Activated CD8-positive, alpha-beta memory T cell treated with anti-CD3 and anti-CD28 coated beads for 24 hours (primary cell): Measurements from ENCODE around the gene SNX21.
"Not testable (repeated sequence)": the region's sequence is repeated elsewhere in the genome, so short reads cannot be mapped to it uniquely, and the experiment has no call there.

Source experiments
- DNase-seq: peaks from one replicate; pipeline ENCODE4 v3.0.0-alpha.2; 2020

Gene SNX21

DNA sequence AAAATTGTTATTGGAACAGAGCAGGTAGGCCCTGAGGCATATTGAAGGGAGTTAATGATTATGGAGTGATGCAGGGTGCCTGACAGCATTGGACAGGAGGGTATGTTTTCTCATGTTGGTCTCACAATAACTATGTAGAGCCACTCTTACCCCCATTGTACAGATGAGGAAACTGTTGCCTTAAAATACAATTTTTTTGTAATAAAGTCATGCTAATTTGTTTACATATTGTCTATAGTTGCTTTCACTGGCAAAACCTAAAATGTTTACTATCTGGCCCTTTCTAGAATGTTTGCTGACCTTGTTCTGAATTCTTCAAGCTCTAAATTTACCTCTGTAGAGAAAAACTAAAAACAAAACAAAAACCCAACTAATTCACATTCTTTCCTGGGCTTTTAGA lies 17.9 kb downstream of the SNX21 start:
- DNase-seq: no peak

DNA sequence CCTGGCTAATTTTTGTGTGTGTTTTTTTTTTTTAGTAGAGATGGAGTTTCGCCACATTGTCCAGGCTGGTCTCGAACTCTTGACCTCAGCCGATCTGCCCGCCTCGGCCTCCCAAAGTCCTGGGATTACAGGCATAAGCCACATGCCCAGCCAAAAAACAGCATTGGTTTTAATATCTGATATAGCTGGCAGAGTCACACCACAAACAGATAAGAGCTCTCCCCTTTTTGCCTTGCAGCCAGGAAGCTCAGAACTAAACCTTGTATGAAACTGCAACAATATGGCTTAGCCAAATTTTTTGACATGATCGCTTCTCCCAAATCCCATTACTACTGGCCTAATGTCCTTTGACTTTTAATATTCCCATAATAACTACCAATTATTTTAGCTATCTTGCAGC lies 18.7 kb downstream of the SNX21 start:
- DNase-seq: no peak

DNA sequence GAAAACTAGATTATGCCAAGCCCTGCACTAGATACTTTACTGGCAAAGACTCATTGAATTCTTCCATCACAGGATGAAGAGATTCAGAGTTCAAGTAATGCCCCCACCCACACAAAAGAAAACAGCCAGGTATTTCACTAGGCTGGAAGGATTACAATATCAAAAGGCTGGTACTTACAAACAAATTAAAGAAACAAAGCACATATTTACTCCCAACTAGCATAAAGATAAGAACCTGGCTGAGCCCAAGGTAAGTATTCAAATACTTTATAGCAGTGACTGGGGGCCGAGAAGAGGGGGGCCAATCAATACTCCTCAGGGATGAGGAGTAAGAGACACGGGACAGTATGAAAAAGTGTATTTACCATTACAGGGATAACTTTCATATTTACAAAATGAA lies 19.9 kb downstream of the SNX21 start:
- no peak for DNase-seq

DNA sequence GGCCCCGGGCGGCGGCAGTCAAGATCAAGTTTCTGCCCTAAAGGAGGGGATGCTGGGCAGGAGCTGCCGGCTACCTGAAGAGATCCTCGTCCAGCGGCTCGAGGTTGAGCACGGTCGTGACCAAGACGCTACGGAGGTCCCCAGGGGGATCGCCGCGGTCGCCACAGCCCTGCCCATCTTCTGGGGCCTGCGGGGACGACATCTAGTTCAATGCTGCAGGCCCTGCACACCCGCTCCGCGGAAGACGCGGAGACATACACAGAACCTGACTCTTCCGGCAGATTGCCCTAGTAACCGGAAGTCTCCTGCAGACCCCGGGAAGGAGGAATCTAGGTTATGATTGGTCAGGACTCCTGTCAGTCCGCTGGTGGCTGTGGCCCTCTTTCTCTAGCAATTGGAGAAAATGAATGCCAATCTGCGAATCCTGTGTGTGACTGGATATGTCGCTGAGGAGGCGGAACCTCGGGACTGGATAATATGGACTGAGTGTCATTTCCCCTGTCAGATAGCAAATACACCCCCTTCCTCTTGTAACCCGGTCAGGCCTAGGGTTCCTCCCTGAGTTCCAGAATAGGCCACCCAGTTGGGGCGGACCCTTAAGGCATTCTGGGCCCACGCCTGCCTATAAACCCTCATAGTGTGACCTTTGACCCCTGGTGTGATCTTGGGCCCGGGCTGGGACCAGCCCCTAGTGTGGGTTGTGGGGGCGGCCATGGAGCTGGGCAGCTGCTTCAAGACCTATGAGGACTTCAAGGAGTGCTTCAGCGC lies 23.7 kb downstream of the SNX21 start, which contains the start of the genes ACOT8 and ZSWIM3:
Gene ACOT8, minus strand, starts transcription at position 279 of the 768 bp plus-strand sequence. Its CDS starts 77 bp downstream, at position 202.
Gene ZSWIM3, plus strand, starts transcription at position 501 of the 768 bp plus-strand sequence. Its CDS starts 212 bp downstream, at position 713.
- peak; percentile 90 for DNase-seq

DNA sequence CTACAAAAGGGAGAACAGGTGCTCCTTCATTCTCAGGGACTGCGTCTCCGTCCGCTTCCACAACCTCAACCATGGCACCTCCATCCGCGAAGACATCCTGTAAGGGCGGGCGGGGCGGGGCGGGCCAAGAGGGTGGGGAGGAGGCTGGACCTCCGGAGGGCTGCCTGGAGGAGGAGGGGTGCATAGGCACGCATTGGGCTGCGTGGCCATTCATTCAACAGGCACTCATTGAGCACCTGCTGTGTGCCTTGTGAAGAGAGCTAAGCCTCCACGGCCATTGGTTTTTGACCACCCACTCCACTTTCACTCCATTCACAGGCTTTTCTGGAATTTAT lies 24.2 kb downstream of the SNX21 start:
- DNase-seq: no peak

DNA sequence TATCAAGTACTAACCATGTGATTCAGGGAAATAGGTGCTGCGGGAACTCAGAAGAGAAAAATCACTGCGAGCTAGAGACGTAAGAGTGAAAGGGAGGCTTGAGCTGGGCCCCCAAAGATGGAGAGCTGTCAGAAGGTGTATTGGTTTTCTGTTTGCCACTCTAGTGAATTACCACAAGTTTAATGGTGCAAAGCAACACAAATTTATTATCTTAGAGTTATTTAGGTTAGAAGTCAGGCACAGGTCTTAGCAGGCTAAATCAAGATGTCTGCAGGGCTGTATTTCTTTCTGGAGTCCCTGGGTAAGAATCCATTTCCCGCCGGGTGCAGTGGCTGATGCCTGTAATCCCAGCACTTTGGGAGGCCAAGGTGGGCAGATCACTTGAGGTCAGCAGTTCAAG lies 26.3 kb downstream of the SNX21 start:
- DNase-seq: no peak

- no peak for DNase-seq
Measured at GRCh38 chr20:45860560-45861220, 27.1 kb downstream of the SNX21 start.

DNA sequence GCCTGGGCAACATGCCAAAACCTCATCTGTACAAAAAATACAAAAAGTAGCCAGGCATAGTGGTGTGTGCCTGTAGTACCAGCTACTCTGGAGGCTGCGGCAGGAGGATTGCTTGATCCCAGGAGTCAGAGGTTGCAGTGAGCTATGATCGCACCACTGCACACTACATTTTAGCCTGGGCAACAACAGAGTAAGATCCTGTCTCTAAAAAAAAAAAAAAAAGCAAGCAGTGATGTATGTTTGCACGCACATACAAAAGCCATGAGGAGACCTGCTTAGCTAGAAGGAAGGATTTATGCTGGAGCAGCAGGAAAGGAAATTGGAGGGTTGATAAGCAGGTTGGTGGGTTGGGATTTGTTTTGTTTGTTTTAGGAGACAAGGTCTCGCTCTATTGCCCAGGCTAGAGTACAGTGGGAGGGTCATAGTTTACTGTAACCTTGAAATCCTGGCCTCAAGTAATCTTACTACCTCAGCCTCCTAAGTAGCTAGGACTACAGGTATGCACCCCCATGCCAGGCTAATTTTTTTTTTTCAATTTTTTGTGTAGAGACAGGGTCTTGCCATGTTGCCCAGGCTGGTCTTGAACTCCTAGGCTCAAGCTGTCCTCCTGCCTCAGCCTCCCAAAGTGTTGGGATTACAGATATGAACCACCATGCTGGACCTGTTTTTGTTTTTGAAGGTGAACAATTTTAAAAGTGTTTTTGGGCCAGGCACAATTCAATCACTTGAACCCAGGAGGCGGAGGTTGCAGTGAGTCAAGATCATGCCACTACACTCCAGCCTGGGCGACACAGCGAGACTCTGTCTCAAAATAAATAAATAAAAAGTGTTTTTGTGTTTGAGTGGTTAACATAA lies 27.8 kb downstream of the SNX21 start:
- no peak for DNase-seq

GRCh38 chr20:45863543-45864470 lies 30.2 kb downstream of the SNX21 start:
- no peak for DNase-seq

- no peak for DNase-seq
Measured at GRCh38 chr20:45866454-45866853, 32.9 kb downstream of the SNX21 start.

- DNase-seq: no peak
Measured at GRCh38 chr20:45867136-45867818, 33.7 kb downstream of the SNX21 start.

GRCh38 chr20:45867819-45868176 lies 34.2 kb downstream of the SNX21 start:
- DNase-seq: no peak

GRCh38 chr20:45872626-45873025 lies 39.0 kb downstream of the SNX21 start:
- no peak for DNase-seq

- DNase-seq: no peak
Measured at GRCh38 chr20:45873409-45874103, 40.0 kb downstream of the SNX21 start.

- not testable (repeated sequence) for DNase-seq
Measured at GRCh38 chr20:45874104-45874481, 40.5 kb downstream of the SNX21 start.

GRCh38 chr20:45874576-45874975 lies 41.0 kb downstream of the SNX21 start:
- DNase-seq: no peak

DNA sequence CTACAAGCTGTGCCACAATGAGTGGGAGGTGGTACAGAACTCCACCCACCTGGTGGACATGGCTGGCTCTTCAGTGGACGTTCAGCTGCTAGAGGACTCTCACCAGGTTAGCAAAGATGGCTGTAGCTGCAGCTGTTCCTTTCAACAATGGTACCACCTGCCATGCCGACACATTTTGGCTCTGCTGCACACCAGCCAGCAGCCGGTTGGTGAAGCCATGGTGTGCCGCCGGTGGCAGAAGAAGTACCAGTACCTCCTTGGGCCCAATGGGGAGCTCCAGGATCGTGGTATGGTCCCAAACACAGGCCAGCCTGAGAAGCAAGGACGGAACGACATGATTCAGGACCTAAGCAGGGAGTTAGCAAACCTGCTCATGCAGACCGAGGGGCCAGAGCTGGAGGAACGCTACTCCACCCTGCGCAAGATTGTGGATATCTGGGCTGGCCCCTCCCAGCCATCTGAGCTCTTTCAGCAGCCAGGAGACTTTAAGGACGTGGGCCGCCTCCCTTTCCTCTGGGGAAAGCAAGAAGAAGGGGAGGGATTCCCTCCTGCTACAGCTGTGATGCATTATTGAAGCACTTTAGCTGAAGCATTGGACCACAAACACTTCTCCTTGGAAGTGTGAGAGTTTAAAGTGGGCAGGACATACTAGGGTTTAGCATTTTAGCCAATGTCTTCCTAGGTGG lies 44.6 kb downstream of the SNX21 start:
- DNase-seq: no peak

- peak; percentile 99 for DNase-seq
Measured at GRCh38 chr20:45880988-45881788, 47.6 kb downstream of the SNX21 start, which contains the start of gene ZSWIM1. TSS of gene ZSWIM1 (plus strand) at chr20:45881227. CDS start at chr20:45882593, 1,366 bp downstream.

DNA sequence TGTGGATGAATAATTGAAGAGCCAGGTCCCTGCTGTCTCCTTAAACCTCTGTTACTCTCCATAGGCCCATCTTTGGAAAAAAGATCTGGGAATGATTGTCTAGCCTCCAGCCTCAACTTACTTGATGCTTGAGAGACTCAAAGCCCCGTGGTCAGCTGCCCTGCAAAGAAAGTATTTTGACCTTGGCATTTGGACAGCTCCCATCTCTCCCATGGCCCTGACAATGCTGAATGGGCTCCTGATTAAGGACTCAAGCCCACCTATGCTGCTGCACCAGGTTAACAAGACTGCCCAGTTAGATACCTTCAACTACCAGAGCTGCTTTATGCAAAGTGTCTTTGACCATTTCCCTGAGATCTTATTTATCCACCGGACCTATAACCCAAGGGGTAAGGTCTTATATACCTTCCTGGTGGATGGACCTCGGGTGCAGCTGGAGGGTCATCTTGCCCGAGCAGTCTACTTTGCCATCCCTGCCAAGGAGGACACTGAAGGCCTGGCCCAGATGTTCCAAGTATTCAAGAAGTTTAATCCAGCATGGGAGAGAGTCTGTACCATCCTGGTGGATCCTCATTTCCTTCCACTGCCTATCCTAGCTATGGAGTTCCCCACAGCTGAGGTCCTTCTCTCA lies 49.0 kb downstream of the SNX21 start:
- no peak for DNase-seq
